DND-41 (cell line): ENCODE measurements around the gene RGL1.

Experiments used
- ATAC-seq: fragments of 200-7000 bp; cut with Tn5 transposase; 3 replicates; pipeline ENCODE4 v1.9.1; 2021; ENCODE audit warnings: low read depth; ENCODE audit not compliant: insufficient read depth
- DNase-seq: peaks from one replicate; pipeline ENCODE4 v3.0.0-alpha.2; 2020
- H2AFZ ChIP-seq: 2 replicates; pipeline ENCODE4 v1.6.0; 2012; ENCODE audit warnings: low read depth, low read length
- H3K27ac ChIP-seq: 2 replicates; pipeline ENCODE4 v1.5.1; 2012; ENCODE audit warnings: low read length, inconsistent platforms
- H3K27me3 ChIP-seq: fragments of 200-600 bp; sonication (generic); 2 replicates; pipeline ENCODE4 v1.6.0; 2012; ENCODE audit warnings: low read length, mild to moderate bottlenecking, inconsistent platforms; ENCODE audit not compliant: insufficient read depth, poor library complexity
- H3K36me3 ChIP-seq: 2 replicates; pipeline ENCODE4 v1.5.1; 2012; ENCODE audit warnings: low read length, inconsistent platforms; ENCODE audit not compliant: insufficient read depth
- H3K4me1 ChIP-seq: 2 replicates; pipeline ENCODE4 v1.5.1; 2012; ENCODE audit warnings: mild to moderate bottlenecking, low read length; ENCODE audit not compliant: insufficient read depth
- H3K4me2 ChIP-seq: 2 replicates; pipeline ENCODE4 v1.6.0; 2012; ENCODE audit warnings: mild to moderate bottlenecking, moderate library complexity, low read length, inconsistent platforms; ENCODE audit not compliant: insufficient read depth
- H3K4me3 ChIP-seq, 2 experiments: fragments of 200-600 bp in 1 of 2; shearing (Covaris generic) in 1 of 2; 2 replicates each; pipeline ENCODE4 v1.5.1; 2012 to 2016; ENCODE audit warnings: inconsistent platforms in 2 of 2, low read length in 2 of 2, mild to moderate bottlenecking in 2 of 2, low read depth in 1 of 2, moderate library complexity in 1 of 2
- H3K79me2 ChIP-seq: 2 replicates; pipeline ENCODE4 v1.6.0; 2012; ENCODE audit warnings: low read length, inconsistent platforms; ENCODE audit not compliant: insufficient read depth
- H3K9ac ChIP-seq: 2 replicates; pipeline ENCODE4 v1.6.0; 2012; ENCODE audit warnings: low read depth, mild to moderate bottlenecking, inconsistent platforms, low read length, moderate library complexity
- H3K9me3 ChIP-seq: 2 replicates; pipeline ENCODE4 v1.5.1; 2012; ENCODE audit warnings: low read length, moderate library complexity, mild to moderate bottlenecking, inconsistent platforms; ENCODE audit not compliant: insufficient read depth, severe bottlenecking
- H4K20me1 ChIP-seq: 2 replicates; pipeline ENCODE4 v1.6.0; 2012; ENCODE audit warnings: low read length; ENCODE audit not compliant: insufficient read depth
- CTCF ChIP-seq: IDR thresholded peaks from 2 replicates; pipeline ENCODE4 v1.5.1; 2012; ENCODE audit warnings: borderline replicate concordance, low read length, moderate library complexity, mild to moderate bottlenecking; ENCODE audit not compliant: poor library complexity, severe bottlenecking; ENCODE audit errors: extremely low read depth
- EZH2 ChIP-seq: IDR thresholded peaks from 3 replicates; pipeline ENCODE4 v1.6.1; 2012; ENCODE audit warnings: borderline replicate concordance, low read depth, mild to moderate bottlenecking, moderate library complexity, low read length, inconsistent platforms; ENCODE audit not compliant: severe bottlenecking

Gene RGL1

GRCh38 chr1:183925947-183926346, 121.0 kb downstream of the RGL1 start:
- H3K36me3 ChIP-seq = no peaks in the 10 kb centered on the region
- H4K20me1 ChIP-seq = no peaks in the 10 kb centered on the region
- ATAC-seq = no peak
- TF ChIP-seq EZH2 (no peak), CTCF (no peak)
- DNase-seq = no peak
- no peak overlapping the region for H3K27ac ChIP-seq
- no peak overlapping the region for H3K4me2 ChIP-seq
- H3K9me3 ChIP-seq = no peaks in the 10 kb centered on the region
- no peaks in the 10 kb centered on the region for H3K79me2 ChIP-seq
- no peaks in the 10 kb centered on the region for H3K4me1 ChIP-seq
- H3K9ac ChIP-seq = no peak overlapping the region
- H2AFZ ChIP-seq = no peak overlapping the region
- H3K4me3 ChIP-seq = no peak overlapping the region
- H3K27me3 ChIP-seq = no peaks in the 10 kb centered on the region

DNA sequence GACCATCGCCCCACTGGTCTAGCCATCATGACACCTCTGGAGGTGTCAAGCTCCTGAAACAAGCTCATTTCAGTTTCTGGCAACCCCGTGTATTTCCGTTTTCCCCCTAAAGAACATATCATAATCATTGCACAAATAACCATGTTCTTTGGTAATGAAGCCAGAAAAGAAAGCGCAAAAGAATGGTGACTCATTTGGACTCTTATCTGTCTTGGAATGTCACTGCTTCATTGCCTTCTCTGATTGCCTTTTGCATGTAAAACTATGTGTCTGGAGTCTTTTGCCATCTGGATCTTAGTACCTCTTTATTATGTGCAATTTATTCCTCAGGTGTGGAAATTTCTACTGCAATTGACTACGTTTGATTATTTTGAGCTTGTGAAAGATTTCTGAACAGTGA, 122.1 kb downstream of the RGL1 start:
- Histone ChIP-seq H2AFZ (no peak overlapping the region), H3K4me3 (no peak overlapping the region), H3K9ac (no peak overlapping the region), H3K4me1 (no peaks in the 10 kb centered on the region), H3K79me2 (no peaks in the 10 kb centered on the region), H4K20me1 (no peaks in the 10 kb centered on the region), H3K36me3 (no peaks in the 10 kb centered on the region), H3K27ac (no peak overlapping the region), H3K4me2 (no peak overlapping the region), H3K27me3 (no peaks in the 10 kb centered on the region), H3K9me3 (no peaks in the 10 kb centered on the region)
- no peak for TF ChIP-seq EZH2
- no peak for TF ChIP-seq CTCF
- DNase-seq (no peak), ATAC-seq (no peak)

GRCh38 chr1:183931646-183932271, 126.8 kb downstream of the RGL1 start:
- Histone ChIP-seq H3K4me3 (no peak overlapping the region), H3K9ac (no peak overlapping the region), H3K4me2 (no peak overlapping the region), H4K20me1 (no peaks in the 10 kb centered on the region), H3K27me3 (no peaks in the 10 kb centered on the region), H2AFZ (no peak overlapping the region), H3K9me3 (no peaks in the 10 kb centered on the region), H3K79me2 (no peaks in the 10 kb centered on the region), H3K27ac (no peak overlapping the region), H3K36me3 (no peaks in the 10 kb centered on the region), H3K4me1 (no peaks in the 10 kb centered on the region)
- TF ChIP-seq EZH2 (no peak), CTCF (no peak)
- DNase-seq (no peak), ATAC-seq (no peak)
